ENCODE results near the gene THADA.

THADA gene

DNA sequence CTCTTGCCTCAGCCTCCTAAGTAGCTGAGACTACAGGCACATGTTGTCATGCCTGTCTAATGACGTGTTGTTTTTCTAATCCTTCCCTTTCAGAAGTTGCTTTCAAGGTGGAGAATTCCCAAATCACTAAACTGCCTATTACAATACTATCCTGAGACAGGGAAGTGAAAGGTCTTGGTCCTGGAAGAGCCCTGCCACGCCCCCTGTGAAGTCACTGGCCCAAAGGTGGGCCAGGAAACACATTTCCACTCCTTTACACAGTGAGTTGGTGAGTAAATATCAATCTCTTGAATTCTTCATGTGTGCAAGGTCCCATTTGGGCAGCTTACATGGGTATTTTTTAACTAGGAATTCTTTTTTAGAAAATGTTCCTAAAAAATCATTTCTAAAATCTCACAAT lies 150.1 kb downstream of the THADA start:
- no peak for DNase-seq (ENCODE audit: low read depth in 2 of 3, low spot score in 1 of 3)

DNA sequence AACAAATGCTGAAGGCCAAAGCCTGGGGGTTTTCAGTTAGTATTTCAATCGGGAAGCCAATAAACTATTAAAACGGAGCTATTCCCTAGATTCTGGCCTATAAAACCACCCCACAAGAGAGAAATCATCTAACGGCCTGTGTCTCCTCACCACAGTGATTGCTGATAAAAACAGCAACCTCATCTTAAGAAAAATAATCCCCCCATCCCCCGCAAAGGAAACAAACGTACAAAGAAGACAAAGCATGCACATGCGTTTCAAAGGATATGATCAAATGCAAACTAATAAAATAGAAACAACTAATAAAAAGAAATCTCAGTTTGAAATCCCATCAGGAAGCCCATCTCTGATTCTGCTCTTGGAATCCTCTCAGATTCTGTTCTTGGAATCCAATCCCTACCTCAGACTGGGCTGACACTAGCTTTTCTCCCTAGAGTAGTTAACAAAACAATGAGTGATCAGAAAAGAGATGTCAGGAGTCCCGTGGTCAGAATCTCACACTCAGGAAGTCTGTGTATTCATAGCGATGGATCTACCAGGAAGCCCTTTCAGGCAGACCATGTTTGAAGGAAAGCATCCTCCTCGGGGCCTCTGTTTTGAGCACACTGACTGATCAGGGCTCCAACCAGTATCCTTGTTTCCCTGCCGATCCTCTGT lies 150.7 kb downstream of the THADA start:
- DNase-seq (ENCODE audit: low read depth in 2 of 3, low spot score in 1 of 3) = no peak

DNA sequence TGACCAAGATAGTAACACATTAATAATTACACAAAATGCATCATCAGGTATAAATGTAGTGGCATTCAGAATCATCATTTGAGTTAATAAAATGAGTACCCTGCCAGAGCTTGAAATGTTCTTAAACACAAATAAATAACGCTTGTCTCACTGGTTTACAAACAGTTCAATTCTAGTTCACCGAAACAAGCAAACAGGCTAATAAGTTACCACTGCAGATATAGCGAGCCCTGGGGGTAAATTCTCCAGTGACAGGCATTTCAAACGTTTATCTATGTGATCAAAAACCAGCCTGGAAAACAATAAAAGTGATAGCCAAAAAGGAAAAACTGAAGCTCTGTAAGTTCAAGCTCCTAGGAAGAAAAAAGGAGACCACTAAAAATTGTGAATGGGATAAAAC lies 152.6 kb downstream of the THADA start:
- DNase-seq (ENCODE audit: low read depth in 2 of 3, low spot score in 1 of 3) = no peak

DNA sequence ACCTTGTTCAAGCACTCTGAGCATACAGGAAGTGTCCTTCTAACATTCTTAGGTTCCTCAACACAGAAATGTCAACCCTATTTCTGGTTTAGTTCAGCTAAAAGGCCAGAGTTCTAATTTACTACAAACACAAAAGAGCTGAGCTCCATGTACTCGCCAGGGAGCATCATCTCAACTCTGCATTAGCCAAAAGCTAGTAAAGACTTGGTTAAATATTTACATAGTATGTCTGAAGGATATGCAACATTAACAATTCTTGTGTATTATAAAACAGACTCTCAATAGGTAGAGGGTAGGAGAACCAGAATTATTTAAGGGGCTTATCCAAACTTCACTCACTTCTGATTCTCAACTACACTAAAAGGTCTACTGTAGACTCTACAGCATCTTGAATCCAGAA lies 154.6 kb downstream of the THADA start:
- DNase-seq (ENCODE audit: low read depth in 2 of 3, low spot score in 1 of 3) = no peak

DNA sequence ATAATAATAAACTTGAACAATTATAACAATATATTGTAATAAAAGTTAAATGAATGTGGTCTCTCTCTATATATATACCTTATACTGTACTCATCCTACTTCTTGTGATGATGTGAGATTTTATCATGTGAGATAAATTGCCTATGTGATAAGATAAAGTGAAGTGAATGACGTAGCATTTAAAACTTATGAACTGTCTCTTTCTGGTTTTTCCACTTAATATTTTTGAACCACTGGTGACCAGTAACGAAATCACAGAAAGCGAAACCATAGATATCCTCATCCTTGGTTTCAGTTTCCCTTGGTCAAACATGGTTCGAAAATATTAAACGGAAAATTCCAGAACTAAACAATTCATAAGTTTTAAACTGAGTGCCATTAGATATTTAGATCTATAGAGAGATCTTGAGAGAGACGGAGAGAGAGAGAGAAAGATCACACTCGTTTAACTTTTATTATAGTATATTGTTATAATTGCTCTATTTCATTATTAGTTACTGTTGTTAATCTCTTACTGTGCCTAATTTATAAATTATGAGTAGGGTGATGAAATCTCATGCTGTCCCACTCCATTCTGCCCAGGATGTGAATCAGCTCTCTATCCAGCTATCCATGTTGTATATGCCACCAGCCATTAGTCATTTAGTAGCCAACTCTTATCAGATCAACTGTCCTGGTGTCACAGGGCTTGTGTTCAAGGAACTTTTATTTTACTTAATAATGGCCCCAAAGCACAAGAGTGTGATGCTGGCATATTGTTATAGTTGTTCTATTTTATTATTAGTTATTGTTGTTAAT lies 156.8 kb downstream of the THADA start:
- DNase-seq (ENCODE audit: low read depth in 2 of 3, low spot score in 1 of 3) = no peak

DNA sequence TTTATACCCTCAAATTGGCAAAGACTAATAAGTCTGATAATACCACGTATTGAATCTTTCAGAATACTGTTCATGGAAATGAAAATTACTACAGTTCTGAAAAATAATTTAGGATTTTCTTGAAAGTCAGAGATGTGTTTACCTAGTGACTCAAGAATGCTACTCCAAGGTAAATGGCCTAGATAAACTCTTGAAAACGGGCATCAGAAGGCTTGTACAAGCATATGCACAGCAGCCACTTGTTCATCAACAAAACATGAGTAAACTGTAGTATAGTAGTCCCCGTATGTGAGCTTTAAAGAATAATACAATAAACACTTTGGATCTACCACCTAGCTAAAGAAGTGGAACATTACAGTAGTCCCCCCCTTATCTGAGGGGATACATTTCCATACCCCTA lies 157.5 kb downstream of the THADA start:
- no peak for DNase-seq (ENCODE audit: low read depth in 2 of 3, low spot score in 1 of 3)

DNA sequence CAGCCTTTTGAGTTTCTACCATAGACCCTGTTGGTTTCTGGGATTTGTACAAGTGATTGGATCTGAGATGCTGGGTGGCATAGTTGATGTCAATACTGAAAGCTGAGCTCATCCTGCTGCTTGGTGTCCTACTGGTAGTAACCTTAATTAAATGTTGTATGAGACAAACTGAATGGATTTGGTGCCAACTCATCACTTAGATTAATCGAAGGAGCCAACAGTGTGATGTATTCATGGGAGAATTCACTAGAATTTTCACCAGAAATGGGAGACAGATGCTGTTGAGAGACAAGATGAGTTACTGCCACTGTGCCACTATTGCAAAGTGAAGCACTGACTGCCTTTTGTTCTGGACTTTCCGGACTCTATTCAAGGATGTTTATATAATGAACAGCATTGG lies 158.5 kb downstream of the THADA start:
- no peak for DNase-seq (ENCODE audit: low read depth in 2 of 3, low spot score in 1 of 3)

DNA sequence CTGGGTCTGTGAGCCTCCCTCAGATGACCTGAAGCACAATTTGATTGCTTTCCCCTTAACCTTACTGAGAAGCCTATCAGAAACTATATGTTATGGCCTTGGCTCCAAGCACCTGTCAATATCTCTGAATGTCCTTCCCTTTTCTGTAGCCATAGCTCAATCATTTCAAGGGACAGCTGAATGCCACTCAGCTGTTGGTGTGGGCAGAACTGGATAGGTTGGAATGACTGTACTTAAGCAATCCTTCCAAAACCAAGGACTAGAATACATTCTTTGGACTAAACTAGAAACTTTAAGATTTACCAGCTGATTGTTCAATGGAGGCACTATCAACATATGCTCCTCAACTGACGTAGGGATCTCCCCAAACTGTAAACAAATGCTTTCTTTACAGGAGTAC lies 159.4 kb downstream of the THADA start:
- no peak for DNase-seq (ENCODE audit: low read depth in 2 of 3, low spot score in 1 of 3)

DNA sequence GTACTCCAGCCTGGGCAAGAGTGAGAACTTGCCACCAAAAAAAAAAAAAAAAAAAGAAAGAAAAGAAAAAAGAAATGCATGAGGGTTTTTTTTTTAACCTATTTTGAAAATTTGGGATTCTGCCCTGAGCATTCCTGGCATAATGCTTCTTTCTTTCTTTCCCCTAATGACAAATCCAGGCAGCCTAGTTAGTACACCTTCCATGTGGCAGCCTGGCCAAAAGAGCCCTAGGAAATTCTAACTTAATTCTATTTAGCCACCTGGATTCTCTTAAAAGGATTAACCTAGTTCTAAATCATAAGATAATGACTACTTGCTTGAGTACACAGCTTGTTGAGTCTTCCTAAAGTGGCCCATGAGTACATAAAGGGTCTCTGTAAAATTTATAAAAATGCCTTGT lies 160.1 kb downstream of the THADA start:
- DNase-seq (ENCODE audit: low read depth in 2 of 3, low spot score in 1 of 3) = no peak

DNA sequence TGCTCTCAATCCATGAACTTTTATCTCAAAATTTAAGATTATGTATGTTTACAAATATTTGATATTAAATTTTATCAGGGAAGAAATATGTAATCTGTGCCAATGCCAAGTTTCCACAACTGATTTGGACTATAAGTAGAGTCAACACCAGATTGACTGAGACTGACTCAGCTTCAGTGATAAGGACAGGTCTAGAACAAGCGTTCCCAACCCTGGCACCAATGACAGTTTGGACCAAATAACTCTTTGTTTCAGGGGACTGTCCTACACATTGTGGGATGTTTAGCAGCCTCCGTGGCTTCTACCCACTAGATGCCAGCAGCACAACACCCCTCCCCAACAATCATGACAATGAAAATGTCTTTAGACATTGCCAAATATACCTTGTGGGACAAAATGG lies 165.3 kb downstream of the THADA start:
- no peak for DNase-seq (ENCODE audit: low read depth in 2 of 3, low spot score in 1 of 3)

DNA sequence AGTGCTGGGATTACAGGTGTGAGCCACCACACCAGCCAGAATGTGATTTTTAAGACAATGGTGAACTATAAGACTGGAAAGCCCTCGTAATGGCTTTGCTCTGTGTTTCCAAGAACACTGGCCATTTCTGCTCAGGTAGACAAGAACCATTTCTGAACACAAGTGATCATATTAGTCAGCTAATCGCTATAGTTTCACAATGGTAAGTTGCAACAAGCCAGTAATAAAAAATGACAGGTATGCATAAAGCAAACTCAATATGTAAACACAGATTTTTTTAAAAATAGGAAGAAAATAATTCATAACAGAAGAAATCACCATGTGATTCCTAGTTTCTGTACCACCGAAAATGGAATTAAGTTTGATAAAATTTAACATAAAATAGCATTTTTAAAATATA lies 166.5 kb downstream of the THADA start:
- DNase-seq (ENCODE audit: low read depth in 2 of 3, low spot score in 1 of 3) = no peak

DNA sequence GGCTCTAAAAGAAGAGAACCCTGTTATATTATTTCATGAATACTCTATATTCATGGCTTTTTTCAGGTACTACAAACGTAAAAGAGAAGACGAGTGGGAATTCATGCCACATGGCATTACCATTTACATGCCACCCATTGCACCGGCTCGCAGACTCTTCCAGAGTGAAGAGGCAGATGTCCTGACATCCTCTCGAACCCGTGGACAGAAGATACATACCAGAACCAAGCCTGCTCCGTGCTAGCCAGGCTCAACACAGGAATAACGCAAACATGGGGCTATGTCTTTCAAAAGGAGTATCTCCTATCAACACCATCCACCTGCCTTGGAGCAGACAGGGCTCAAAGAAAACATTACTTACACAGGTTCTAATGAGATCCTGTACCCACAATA lies 168.8 kb downstream of the THADA start:
- no peak for DNase-seq (ENCODE audit: low read depth in 2 of 3, low spot score in 1 of 3)

DNA sequence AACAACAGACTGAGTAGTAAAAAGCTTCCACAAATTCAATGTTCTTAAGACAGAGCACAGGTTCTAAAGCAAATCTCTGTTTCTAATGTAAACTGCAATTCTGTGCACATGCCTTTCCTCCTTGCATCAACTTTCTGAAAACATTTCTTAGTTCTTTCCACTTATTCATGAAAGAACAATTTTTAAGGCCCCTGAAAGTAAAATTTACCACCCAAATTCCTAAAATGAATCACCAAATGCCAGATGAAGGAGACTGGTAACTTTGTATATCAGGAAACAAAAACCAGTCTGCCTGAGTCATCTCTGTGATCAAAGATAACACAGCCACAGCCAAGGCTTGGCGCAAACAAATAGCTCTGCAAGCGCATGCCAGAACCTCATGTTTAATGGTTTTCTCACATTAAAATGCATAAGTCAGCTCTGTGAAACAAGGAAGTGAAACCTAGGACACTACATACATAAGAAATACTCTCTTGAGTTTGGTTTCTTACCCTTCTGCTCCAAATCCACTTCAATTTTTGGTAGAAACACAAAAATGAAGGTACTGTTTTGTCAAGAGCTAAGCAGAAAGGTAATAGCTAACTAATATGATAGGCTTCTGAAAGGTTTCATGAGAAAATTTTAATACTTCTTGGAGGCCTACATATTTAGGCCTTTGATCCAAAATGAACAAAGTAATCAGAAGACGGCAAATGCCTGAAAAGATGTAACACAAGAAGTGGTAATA lies 169.4 kb downstream of the THADA start:
- DNase-seq (ENCODE audit: low read depth in 2 of 3, low spot score in 1 of 3) = peak; percentile 42 to 68 (median 54)

DNA sequence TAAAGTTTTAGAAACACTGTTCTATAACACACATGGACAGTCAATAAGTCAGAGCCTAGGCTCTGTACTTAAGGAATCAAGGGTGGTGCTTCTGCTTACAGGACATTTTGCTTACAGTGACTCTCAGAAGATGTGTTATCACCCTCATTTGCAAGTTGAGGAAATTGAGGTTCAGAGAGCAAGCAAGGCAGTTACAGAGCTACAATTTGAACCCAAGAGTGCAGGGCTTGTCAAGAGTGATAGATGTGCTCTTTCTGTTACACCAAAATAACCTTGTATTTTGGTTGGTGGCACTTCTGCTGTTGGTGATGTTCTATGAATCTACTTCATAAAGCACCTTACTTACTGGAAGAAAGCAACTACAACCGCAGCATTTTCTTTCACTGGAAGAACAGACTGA lies 170.2 kb downstream of the THADA start:
- no peak for DNase-seq (ENCODE audit: low read depth in 2 of 3, low spot score in 1 of 3)

DNA sequence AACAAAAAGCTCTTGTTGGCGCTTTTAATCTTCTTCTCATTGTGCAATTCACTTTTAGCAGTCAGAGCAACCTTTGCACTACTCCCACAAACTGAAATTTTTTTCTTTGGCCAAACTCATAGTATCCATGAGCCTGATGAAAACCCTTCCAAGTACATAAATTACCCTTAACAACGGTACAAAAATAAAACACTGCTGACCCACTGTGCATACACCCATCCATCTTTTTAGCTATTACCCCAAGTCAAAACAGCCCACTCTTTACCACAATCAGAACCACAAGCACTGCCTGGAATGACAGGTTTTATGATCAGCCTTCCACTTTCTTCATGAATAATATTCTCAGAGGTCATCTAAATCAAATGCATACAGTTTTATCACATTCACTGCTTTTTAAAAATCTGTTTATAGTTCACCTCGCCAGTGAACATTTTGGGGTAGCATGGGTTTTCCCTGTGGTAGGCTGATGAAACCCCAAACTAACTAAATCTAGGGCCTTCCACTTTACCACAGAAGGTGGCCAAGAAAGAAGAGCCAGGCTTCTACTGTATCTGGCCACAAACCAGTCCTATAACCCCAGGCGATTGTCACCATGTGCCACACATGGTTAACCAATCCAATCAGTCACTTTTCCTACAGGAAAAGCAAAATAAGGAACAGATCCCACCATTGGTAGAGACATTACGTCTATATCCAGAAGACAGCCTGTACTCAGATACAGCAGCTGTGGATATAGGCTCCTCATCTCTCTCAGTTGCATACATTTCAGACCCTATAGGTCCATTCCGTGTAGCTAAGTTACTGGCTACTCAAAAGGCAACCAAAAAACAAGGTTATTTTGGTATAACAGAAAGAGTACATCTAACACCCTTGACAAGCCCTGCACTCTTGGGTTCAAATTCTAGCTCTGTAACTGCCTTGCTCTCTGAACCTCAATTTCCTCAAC lies 171.3 kb downstream of the THADA start:
- DNase-seq (ENCODE audit: low read depth in 2 of 3, low spot score in 1 of 3) = no peak

DNA sequence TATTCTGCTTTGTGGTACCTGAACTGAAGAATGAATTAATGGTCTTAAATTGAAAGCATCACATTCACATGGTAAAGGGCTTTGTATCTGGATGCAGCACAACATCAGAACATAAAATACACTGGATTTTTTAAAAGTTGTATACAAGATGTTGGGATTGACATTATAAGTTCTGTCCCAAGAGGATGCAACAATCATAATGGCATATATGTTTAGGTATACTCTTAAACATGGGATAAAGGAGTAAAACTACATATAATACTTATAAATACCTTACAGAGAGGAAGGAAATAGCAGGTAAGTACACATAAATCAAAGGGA lies 171.9 kb downstream of the THADA start:
- DNase-seq (ENCODE audit: low read depth in 2 of 3, low spot score in 1 of 3) = no peak

DNA sequence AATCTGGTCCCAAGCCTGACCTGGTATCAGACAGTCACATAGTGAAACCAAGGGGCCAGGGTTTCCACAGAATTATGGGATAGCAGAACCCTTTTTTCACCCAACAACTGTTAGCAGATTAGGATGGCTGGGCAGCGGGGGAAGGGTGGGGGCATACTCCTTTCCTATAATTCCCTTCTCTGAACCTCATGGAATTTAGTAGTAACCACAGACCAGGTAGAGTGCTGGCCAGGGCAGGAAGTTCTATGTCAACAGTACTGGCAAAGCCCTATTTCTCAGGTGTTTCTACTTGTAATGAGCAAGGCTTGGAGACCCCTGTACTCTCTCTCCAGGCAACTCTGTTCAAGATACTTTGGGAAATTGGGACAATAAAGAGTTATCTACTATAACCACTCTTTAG lies 174.6 kb downstream of the THADA start:
- DNase-seq (ENCODE audit: low read depth in 2 of 3, low spot score in 1 of 3) = no peak

DNA sequence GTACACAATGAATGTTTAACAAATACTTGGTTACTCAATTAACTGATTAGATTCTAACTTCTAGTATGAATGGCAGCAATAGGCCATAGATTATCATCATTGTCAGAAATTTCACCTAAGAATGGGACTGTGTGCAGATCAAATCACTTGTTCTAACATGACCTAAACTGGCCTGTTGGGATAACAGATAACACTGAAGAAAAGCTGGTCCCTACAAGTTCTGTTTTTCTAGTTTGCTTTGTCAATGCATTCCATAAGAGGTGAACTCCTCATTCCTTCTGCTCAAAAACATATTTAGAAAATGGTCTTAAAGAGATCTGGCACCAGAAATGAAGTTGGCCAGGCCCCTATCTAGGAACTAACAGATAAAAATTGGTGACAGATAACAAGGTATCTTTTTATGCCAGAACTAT lies 175.4 kb downstream of the THADA start:
- DNase-seq (ENCODE audit: low read depth in 2 of 3, low spot score in 1 of 3) = no peak

DNA sequence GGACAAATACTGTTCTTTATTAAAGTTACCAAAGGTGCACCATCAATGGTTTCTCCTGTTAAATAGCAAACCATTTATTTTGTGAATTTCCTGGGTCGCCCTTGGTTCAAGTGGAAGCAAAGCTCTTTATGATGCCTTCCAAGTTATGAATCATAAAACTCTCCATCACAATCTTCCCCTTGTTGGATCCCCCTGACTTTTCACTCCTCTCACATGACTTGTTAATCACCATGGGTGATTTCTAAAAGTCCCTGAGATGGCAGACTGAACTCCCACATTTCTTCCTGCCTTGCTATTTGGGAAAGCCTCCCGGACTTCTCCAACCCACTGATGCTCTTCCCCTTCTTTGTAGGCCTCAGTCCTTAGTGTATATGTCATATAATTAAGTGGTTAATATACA lies 176.0 kb downstream of the THADA start:
- no peak for DNase-seq (ENCODE audit: low read depth in 2 of 3, low spot score in 1 of 3)

DNA sequence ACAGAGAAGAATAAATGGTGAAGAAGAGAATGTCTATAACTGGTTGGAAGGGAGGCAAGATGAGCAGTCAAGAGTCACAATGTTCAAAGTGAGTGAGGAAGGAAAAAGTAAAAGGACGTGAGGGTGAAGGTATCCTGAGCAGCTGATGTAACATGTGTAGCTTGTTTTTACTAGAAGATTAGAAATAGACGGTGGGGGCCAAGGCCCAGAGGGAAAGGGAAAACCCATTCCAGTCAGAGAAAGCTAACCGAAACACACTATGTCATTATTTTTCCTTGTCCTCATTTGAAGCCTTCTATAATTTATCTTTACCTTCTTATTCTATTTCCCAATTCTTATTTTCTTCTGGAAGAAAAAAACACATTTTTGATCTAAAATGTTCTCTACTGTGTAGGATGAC lies 176.6 kb downstream of the THADA start:
- no peak for DNase-seq (ENCODE audit: low read depth in 2 of 3, low spot score in 1 of 3)

DNA sequence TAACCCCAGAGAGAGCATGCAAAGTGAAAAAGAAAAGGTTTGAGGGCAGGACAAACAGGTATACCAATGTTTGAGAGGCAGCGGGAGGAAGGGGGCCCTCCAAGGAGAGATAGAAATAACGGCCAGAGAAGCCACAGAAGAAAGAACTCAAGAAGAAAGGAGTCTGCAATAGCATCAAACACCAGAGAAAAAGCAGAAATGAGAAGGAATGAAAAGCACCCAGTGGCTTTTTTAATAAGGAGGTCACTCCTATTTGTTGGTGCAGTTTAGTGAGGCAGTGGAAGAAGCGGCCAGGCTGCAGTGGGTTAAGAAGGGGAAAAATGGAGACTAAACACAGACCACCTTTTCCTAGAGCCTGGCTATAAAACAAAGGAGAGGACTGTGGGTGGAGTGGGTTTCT lies 177.2 kb downstream of the THADA start:
- DNase-seq (ENCODE audit: low read depth in 2 of 3, low spot score in 1 of 3) = no peak
